GM18517 (cell line): Measurements from ENCODE around the gene USP37.
A peak's percentile ranks its signal among the peaks of the same experiment; 100 is the strongest.

Experiments used
- ATAC-seq: cut with Tn5 transposase; IDR thresholded peaks from one replicate; pipeline ENCODE4 v1.9.1; 2021; ENCODE audit warnings: mild to moderate bottlenecking, moderate library complexity; ENCODE audit not compliant: unreplicated experiment

Gene USP37

GRCh38 chr2:218568190-218569037 lies at the start of gene USP37, which contains the start of gene CNOT9:
Gene USP37, minus strand, starts transcription at chr2:218568351. Its CDS starts 9,698 bp downstream, at chr2:218558653.
Gene CNOT9, plus strand, starts transcription at chr2:218568839. Its CDS starts 116 bp downstream, at chr2:218568955.
- peak; percentile 52 for ATAC-seq

DNA sequence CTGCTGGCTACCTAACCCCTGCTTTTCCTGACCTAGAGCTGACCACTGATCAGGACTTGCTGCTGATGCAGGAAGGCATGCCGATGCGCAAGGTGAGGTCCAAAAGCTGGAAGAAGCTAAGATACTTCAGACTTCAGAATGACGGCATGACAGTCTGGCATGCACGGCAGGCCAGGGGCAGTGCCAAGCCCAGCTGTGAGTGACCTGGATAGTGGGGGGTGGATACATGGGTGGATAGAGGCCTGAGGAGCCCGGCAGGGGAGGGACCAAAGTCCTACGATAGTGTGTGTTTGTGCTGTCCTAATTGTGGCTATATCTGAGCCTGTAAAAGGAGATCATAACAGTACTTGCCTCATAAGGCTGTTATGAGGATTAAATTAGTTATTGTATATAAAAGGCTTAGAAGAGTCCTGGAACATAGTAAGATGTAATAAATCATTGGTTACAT lies 47.7 kb upstream of the USP37 start:
- no peak for ATAC-seq

DNA sequence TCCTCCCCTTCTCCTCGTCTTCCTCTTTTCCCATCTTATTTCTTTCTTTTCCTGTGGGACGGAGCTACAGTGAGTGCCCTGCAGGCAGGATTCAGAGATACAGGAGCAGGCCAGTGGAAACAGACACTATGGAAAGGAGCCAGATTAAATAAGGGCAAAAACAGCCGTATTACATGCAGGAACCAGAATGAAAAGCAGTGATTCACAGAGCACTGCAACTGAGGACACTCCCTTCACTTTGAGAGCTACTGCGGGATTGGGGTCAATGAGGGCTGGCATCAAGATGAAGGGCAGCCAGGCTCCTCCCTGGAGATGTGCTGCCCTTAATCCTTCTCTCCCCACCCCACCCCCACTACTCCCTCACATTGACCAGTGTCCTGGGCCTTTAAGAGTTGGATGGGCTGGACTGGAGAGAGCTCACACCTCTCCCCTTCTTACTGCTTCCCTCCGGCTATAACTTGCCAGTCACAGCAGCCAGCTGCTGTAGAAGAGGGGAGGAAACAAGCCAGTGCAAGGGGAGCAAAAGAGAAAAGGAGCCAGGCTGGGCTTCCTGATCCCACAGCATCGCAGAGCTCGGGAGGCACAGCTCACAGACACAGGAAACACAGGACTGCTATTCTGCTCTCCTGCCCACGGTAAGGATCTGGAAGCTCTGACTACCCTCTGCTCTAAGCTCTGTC lies 39.4 kb upstream of the USP37 start, which contains the start of gene PLCD4:
Gene PLCD4 (plus strand): TSS at position 464 of the 680 bp plus-strand sequence. CDS start 7,841 bp downstream, outside the sequence.
- ATAC-seq: no peak

DNA sequence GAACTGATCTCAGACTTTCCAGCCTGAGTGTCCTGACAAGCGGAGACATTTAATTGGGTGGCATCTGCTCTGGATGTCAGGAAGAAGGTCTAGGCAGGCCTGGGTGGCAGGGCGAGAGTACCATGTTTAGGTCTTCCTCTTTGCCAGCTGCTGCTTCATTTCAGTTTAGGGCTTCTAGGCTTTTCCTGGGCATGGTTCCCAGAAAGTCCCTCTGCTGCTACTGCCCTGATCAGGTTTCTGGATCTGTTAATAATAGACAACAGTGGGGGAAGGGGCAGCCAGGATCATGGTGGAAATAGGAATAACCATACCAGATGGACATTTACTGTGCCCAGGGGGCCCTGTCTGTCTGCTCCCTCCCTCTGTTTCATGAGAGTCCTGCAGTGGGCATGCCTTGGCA lies 37.3 kb upstream of the USP37 start:
- no peak for ATAC-seq

GRCh38 chr2:218585541-218585940 lies 17.4 kb upstream of the USP37 start:
- no peak for ATAC-seq

GRCh38 chr2:218583983-218584850 lies 16.1 kb upstream of the USP37 start:
- no peak for ATAC-seq

DNA sequence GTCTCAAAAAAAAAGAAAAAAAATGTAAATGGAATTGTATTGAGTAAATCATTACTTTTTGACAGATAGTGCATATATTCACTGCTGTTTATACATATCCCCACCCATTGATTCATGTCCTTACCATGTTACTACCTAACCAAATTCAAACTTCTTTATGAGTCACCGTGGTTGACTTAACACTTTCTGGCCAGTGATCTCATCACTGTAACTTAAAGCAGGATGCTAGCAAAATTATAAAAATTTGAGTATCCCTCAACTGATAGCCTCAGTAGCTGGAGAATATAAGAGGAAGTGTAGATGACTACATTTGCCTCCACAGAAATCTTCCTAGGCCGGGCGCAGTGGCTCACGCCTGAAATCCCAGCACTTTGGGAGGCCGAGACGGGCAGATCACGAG lies 13.9 kb upstream of the USP37 start:
- no peak for ATAC-seq

- no peak for ATAC-seq
These were observed 10.2 kb upstream of the USP37 start for GRCh38 chr2:218578272-218578877.

GRCh38 chr2:218577482-218578220 lies 9.5 kb upstream of the USP37 start:
- no peak for ATAC-seq

GRCh38 chr2:218576854-218577253 lies 8.7 kb upstream of the USP37 start:
- ATAC-seq: no peak

- ATAC-seq: no peak
These were observed 2.7 kb upstream of the USP37 start for GRCh38 chr2:218570850-218571249.

DNA sequence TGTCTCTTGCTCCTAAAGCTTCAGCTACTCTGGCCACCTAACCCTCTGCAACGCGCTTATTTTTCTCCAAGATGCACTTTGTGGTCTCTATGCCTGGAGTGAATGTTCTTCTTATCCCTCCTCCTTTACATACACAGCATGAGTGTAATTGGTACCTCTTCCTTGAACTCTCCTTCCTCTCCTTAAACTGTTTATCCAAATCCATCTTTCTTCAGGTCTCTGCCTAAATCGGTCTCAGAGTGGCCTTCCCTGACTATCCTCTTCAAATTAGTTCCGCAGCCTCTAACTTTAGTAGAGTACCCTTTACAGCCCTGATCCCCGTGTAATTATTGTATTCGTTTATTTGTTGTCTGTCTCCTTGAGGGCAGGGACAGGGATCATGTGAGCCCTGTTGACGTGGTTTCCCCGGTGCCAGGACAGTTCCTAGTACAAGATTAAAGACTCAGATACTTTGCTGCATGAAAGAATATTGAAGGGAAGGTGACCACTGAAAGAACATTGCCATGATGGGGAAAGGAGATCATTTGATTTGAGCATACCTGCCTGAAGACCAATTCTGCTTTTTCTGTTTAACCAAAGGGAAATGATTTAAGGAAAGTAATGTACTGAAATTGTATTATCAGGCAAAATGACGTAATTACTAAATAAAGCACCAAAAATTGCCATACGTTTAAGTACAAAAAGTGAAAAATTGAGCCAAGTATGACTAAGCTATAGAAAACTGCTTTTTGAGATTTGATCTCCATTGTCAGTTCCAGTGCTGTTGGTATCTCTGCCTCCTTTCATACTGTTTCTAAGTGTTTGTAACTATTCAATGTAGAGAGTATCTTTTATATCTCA lies 1.7 kb upstream of the USP37 start:
- no peak for ATAC-seq

DNA sequence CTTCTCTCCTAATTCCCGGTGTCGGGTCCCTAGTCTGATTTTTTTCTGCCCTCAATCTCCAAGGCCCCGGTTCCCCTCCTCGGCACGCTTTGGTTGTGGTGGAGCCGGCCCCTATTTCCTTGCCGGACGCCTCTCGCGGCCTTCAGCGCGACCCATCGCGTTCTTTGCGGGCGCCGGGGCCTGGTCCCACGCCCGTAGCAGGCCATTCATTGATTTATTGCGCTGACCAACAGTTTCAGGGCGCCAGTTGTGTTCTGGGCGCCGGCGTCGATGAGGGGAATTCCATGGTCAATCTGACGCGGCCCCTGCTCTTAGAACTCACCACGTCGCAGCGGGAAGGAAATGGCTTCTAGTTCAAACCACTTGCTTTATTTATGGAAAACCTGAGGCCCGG lies 884 bp upstream of the USP37 start:
- peak; percentile 26 for ATAC-seq

DNA sequence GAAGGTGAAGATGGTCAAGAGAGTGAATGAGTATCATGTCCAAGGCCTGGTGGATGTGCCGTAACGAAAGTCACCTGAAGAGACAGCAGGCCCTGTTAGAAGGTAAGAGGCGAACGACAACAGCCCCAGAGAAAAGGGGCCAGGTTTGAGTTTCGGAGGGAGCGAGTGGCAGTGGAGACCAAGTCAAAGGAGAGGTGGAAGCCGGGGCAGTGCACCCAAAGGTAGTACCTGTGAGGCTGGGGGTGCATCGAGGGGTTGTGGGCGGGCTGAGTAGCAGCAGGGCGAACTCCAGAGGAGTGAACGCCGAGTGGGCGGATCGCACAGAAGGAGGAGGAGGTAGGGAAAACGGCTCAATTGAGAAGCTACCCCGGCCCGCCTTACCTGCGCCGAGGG lies 358 bp downstream of the USP37 start:
- ATAC-seq: peak; percentile 42

GRCh38 chr2:218566296-218566695 lies 1.9 kb downstream of the USP37 start:
- no peak for ATAC-seq

- ATAC-seq: no peak
These were observed 4.1 kb downstream of the USP37 start for GRCh38 chr2:218564056-218564455.

GRCh38 chr2:218558986-218559385 lies 9.2 kb downstream of the USP37 start:
- no peak for ATAC-seq

- ATAC-seq: no peak
These were observed 10.2 kb downstream of the USP37 start for GRCh38 chr2:218557941-218558340.

DNA sequence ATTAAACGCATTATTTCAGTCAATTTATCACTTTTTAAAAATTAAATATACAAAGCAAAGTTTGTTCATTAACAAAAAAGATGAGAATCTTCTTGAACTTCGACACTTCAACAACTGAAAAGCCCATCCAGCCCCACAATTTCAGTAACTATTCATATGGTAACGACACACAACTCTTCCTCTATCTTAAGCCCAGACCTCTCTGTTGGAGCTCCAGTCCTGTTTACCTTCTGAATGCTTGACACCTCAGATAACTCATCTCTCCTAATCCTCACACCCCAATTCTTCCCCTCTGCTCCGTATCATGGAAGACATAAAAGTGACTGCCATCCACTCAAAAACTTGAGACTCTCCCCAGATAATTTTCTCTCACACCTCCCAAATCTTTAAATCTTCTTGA lies 12.6 kb downstream of the USP37 start:
- ATAC-seq: no peak
